Measurements from ENCODE around the gene EFCAB6. TPM values are rescaled to one million over a fixed set of nuclear protein-coding genes. Genes with fewer than 3 reads are reported as not detected.

Gene EFCAB6
- total RNA-seq, 1 donor from 2014 or later: 7.0 TPM

GRCh38 chr22:43591380-43591779, 220.7 kb downstream of the EFCAB6 start:
- no peak for DNase-seq (ENCODE audit: low spot score)

GRCh38 chr22:43587574-43587973, 224.5 kb downstream of the EFCAB6 start:
- no peak for DNase-seq (ENCODE audit: low spot score)

GRCh38 chr22:43583501-43583900, 228.6 kb downstream of the EFCAB6 start:
- no peak for DNase-seq (ENCODE audit: low spot score)

GRCh38 chr22:43582394-43582793, 229.7 kb downstream of the EFCAB6 start:
- no peak for DNase-seq (ENCODE audit: low spot score)

DNA sequence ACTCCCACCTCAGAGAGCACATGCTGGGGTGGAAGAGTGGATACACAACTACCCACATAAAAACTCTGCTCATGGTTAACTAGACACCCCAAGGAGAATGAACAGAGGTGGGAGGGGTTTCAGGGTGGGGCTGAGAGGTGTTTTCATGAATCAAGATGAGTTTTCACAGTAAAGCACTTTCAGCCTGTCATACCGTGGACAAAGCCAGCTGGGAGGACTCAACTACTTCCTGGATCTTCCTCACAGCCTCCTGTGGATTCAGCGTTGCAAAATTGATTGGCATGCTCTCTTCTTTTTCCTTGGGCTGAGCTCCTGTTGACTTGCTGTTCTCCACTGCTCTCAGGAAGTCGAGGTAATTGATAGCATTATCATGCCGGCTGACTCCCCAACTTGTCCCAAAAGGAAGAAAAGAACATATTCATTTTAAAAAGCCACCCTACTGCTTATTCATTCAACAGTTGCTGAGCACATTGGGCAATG, 231.8 kb downstream of the EFCAB6 start:
- no peak for DNase-seq (ENCODE audit: low spot score)

- DNase-seq (ENCODE audit: low spot score): no peak
Measured at GRCh38 chr22:43574738-43575137, 237.4 kb downstream of the EFCAB6 start.

DNA sequence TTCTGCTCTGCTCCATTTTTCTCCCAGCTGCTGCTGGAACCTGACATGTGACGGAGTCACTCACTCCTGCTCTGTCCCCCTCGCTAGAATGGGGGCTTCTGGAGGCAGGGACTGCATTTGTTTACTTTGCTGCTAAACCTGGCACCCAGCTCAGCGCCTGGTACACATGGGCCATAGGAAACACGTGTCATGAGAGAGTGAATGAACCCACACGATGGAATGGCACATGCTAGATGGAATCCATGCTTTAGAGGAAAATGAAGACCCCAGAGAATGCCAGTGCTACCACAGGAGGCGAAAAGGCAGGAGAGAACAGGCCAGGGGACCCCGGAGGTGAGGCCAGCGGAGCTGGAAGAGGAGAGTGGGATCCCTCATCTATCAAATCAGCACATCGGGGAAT, 239.4 kb downstream of the EFCAB6 start:
- DNase-seq (ENCODE audit: low spot score): no peak

DNA sequence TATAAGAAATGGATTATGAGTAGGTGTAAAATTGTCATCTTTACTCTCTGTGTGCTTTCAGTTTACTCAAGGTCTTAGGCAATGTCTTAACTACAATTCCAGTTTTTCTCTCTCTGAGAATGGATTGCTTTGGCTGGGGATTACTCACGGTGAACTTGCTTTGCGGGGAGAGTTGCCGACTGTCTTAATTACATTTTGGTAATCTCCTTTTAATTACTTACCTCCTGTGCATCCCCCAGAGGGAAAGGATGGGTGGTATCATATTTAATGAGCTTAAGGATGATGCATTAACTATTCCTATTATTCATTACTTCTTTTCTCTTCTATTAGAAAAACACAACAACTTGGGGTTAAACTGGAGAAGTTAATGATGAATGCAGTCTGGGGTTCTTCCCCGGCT, 240.9 kb downstream of the EFCAB6 start:
- no peak for DNase-seq (ENCODE audit: low spot score)

GRCh38 chr22:43570531-43571165, 241.5 kb downstream of the EFCAB6 start:
- DNase-seq (ENCODE audit: low spot score): no peak

DNA sequence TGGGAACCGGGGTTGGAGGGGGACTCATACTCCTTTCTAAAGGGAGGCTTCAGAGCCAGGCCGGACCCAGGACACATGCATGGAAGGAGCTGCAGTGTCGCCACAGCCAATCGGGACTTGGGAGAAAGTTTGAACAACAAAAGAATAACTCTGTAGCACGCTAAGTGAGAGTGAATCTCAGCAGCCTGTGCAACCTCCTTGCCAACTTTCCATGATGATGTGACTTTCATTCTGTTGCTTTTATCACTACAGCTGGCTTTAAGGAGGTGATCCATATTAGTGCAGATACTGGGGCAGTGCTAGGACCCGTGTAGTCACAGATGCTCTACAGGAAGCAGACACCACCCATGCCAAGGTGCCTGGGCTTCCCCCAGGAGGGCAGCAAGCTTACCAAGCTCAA, 243.0 kb downstream of the EFCAB6 start:
- no peak for DNase-seq (ENCODE audit: low spot score)

DNA sequence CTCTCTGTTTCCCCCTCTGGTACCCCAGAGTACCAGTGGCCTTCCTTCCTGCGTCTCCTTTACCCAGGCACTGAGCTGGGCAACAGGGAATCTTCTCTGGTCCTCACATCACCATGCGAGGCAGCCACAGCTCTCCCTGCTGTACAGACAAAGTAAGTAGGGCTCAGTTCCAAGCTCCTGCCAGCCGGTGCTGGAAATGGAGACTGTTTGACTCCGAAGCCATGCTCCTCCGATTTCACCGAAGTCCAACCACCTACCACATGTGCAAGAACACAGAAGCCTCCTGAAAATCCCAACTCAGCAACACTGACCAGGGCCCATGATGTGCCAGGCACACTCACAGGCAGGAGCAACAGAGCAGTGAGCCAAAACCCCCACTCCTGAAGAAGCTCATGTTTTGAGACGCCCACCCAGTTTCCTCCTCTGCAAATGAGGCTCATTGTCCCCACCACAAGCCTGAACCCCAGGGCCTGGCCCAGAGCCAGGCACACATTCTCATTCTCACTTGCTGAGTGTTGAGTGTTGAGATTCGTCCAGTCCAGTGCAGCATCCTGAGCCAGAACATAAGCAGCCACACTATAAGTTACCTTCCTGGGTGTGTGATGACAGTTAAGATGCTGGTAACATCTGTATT, 244.3 kb downstream of the EFCAB6 start:
- DNase-seq (ENCODE audit: low spot score): no peak

GRCh38 chr22:43566561-43567332, 245.4 kb downstream of the EFCAB6 start:
- DNase-seq (ENCODE audit: low spot score): no peak

DNA sequence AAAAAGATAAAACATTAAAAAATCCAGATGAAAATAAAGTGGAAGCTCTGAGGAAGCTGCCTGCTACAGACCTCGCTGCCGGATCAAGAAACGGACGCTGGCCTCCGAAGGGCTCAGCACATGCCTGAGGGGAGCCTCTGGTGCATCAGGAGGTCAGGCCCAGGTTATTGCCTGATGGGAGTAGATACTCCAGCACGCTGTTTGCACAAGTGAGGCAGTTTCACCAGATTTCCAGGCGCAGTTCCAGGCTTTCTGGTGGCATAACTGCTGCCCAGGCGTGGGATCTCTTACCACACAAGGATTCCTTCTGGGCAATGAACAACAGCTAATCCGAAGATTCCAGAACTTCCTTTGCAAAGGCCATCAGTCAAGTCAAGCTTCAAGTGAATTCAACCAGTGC, 246.1 kb downstream of the EFCAB6 start:
- DNase-seq (ENCODE audit: low spot score): peak; percentile 35

GRCh38 chr22:43564859-43565258, 247.2 kb downstream of the EFCAB6 start:
- no peak for DNase-seq (ENCODE audit: low spot score)

DNA sequence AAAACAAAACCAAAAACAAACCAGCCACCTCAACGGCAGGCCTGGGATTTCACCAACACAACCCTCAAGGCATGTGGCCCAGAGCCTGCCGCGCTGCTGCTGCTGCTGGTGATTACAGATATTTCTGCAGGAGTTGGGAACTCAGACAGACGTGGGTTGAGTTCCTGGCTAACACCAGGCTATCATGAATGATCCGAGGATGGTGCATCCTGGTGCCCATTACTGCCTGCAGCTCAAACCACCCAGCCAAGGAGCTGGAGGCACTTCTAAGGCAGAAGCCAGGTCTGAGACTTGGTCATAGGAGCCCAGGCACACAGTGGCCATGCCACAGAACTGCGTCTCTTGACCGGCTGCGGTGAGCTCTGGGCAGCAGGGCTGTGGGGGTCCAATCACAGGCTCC, 248.5 kb downstream of the EFCAB6 start:
- no peak for DNase-seq (ENCODE audit: low spot score)

GRCh38 chr22:43562843-43563242, 249.3 kb downstream of the EFCAB6 start:
- no peak for DNase-seq (ENCODE audit: low spot score)

DNA sequence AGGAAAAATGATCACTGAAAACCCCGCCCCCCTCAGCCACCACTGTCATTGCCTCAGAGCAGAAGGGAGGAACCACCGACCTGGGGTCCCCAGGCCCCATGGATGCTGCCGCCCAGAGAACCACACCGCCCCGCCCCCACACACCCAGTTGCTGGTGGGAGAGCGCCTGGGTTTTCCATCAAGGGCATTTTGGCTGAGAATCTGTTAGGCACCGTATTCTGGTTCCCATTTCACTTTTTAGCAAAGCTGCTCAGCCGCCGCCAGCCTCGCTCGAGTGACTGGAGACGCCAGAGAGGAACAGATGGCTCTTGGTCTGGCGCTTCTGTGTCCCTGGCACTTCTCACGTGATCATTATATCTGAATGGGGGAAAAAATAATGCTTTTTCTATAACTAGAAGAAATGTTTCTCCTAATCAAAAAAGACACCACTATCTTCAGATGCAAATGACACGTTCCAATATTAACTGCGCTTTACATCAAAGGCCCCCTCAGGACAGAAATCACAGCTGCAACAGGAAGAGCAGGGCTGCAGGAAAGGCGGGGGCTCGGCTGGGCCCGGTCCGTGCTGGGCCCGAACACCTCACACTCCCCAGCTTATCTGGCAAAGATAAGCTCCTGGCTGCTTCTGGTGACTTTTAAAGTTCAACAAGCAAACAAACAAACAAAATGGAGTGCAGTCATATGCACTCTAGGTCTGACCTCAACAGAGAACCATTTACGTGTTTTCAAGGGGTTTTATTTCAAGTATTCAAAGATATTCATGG, 250.5 kb downstream of the EFCAB6 start:
- no peak for DNase-seq (ENCODE audit: low spot score)

DNA sequence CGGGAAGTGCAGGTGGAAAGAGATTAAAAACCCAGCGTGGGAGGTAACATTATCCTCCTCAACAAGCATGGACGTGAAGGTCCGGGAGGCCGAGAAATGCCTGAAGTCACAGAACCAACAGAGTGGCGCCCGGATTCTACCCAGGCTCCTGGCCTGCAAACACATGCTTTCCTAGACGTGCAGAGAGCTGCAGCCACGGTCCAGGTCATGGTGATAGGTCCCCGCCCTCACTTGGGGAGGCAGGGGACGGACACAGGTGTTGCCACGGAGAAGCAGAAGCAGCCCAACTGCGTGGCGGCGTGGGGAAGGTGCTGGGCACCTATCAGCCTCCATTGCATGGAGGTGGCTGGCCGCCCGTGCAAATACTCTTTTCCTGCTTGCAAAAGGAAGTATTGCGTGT, 251.5 kb downstream of the EFCAB6 start:
- no peak for DNase-seq (ENCODE audit: low spot score)

- no peak for DNase-seq (ENCODE audit: low spot score)
Measured at GRCh38 chr22:43555561-43556515, 256.3 kb downstream of the EFCAB6 start.

- no peak for DNase-seq (ENCODE audit: low spot score)
Measured at GRCh38 chr22:43554694-43555365, 257.3 kb downstream of the EFCAB6 start.
